NCI-H1092 treated with DMSO at 0.1 percent for 48 hours (cell line): ENCODE measurements around the gene SPATA33.
A peak's percentile ranks its signal among the peaks of the same experiment; 100 is the strongest.

Source experiments
- DNase-seq: peaks from one replicate; lab custom pipeline; 2025; lab: John Stamatoyannopoulos, UW

SPATA33 gene

DNA sequence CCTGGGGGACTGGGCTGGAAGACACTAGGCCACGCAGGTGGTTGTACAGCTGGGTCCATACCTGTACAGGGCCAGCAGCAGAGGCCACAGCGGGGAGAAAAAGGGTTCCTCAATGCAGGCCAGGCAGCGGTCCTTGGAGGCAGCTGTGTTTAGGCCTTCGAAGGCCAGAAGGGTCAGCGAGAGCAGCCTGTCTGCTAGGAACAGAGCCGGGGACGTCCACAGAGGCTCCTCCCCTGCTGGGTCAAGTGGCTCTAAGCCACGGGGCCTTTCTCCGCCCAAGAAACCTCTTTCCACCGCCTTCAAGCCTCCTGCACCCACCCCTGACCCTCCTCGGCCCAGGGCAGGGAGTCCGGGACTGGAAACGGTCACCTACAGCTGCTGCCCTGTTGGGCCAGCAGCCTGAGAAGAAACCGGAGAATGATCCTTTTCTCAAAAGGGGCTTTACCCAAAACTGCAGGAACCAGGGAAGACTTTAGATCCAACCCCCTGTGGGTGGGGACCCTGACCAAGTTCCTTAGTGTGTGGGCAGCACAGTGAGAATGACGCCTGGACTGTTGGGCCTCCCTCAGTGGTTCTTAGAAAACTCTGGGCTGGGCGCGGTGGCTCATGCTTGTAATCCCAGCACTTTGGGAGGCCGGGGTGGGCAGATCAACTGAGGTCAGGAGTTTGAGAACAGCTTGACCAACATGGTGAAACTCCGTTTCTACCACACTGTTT, 52.2 kb downstream of the SPATA33 start:
- DNase-seq: no peak

DNA sequence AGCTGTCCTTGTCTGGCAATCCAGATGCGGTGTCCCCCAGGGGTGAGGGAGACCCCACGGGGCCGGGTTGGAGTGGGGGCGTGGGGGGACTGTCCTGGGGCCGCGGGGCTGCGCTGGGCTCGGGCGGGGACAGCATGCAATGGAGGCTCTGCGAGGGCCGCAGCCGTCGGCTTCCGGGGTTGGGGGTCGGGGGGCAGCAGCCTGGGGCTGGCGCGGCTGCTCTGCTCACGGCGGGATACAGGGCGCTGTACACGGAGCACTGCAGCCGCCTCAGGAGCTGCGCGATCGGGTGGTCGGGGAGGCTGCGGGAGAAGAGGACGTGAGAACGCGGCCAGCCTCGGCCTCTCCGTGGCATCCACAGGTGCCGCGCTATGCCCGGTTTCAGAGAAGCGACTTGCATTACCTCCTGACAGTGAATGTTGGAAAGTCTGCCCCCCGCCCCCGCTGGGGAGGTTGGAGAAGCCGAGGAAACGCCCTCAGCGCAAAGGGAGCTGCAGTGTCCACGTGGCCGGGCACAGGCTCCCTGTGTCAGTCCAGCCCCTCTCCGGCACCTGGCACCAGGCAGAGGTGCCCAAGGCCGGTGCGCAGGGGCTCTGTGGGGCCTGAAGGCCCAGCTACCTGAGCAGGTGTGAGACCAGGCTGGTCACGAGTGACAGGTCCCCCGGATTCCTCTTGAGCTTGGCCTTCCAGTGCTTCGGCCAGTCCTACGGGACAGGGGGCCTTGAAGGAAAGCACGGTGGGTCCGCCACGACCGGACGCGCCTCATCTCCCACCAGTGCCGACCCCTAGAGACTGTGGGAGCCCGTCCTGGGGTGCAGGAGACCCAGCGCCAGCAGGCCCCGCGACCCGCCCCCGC, 53.3 kb downstream of the SPATA33 start:
- DNase-seq: no peak

DNA sequence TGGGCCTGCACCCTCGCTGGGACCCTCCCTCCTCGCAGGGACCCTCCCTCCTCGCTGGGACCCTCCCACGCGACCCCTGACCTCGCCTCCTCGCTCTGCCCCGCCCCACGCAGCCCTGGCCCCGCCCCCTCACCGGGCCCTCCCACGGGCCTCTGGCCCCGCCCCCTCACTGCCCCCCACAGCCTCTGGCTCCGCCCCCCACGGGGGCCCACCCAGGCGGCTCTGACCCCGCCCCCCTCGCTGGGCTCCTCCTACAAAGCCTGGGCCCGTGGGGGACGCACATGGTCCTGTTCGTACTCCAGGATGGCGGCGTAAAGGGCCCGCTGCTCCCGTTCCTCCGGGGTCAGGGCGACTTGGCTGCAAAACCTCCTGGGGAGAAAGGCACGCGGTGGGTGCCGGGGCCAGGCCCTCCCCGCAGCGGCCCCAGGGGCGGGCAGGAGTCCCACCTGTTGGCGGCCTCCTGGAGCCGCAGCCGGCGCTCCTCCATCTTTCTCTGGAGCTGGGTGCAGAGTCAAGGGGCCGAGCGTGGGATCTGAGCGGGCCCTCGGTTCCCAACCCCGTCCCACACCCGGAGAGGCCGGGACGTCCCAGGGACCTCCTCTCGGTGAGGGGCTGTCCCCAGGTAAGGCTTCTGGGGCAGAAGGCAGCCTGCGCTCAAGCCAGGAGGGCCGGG, 54.1 kb downstream of the SPATA33 start:
- peak; percentile 36 for DNase-seq

DNA sequence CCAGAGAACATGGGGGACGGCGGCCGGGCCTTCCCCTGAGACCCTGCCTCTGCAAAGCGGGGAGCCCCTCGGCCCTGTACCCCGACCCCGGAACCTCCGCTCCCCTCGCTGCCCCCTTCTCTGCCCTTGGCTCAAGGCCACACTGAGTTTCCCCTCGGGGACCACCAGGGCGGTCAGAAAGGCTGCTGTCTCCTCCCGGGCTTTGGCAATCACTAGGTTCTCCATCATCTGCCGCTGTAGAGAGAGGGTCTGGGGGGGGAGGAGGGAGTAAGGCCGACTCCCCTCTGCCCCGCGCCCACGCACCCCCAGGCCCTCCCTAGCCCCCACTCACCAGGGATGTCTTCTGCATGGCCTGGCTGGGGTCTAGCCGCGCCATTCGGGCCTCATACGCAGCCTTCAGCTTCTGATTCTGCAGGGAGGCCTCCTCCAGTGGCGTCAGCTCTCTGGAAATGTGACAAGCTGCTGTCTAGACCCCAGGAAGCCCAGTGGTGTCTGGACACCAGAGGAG, 54.7 kb downstream of the SPATA33 start:
- peak; percentile 14 for DNase-seq

DNA sequence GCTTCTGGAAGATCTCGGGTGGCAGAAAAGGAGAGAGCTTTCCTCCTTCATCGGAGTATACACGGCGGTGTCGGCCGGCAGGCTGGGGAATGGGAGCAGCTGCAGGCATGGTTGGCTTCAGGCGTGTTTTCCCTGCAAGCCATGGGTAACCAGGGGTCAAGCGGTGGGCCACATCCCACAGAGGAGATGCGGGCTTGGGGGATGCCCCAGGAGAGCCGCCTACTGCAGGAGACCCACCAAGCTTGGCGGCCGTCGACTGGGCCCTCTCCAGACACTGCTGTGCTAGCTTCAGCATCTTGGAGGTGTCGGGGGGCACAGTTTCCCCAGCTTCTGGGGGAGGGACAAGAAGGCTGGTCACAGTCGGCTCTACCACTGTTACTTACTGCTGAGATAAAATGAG, 58.9 kb downstream of the SPATA33 start:
- no peak for DNase-seq

DNA sequence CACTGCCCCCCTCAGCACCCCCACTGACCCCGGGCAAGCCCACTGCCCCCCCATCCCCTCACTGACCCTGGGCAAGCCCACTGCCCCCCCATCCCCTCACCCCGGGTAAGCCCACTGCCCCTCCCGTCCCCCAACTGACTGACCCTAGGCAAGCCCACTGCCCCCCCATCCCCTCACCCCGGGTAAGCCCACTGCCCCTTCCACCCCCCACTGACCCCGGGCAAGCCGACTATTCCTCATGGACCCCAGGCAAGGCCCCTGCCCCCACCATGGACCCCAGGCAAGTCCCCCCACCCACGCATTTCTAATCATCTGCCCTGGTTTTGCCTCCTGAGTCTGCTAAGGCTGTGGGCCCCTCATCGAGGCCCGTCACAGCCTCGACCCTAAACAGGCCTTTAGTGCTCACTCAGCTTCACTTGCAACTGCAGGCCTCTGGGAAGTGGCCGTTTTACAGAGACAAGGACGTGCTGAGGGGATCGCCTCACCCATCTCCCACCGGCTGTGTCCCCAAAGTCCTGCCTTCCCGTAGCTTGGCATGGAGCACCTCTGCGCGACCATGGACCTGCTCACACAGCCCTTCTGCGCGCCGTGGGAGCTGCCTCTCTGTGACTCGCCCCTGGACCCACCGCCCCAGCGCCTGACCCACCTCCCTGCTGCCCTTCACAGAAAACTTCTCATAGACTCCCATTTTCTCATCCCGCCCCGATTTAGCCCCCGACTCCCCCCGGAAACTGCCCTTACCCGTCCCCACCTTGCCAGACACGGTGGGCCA, 59.5 kb downstream of the SPATA33 start:
- no peak for DNase-seq

DNA sequence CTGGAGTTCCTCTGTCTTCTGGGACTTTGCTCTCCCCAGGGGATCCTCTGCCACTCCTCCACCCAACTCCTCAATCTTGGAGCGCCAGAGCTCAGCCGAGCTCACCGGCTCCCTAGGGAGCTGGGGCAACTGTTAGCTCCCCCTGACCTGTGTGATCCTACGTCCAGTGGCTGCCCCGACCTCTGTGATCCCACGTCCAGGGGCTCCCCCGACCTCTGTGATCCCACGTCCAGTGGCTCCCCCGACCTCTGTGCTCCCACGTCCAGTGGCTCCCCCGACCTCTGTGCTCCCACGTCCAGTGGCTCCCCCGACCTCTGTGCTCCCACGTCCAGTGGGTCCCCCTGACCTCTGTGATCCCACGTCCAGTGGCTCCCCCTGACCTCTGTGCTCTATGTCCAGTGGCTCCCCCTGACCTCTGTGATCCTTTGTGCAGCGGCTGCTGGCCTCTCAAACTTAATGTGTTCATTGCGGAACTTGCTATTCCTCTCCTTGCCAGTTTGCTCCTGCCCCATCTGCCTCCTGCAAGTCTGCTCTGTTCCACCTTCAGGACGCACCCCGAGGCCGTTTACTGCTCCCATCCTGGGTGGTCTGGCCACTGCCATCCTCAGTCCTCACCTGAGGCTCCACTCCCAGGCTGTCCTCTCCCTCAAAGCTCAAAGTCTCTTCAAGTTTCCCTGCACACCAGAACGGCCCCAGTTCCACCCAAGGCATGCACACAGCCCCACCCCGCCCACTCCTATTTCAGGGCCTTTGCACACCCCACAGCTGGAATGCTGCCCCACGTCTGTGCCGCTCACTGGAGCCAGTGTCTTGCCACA, 60.3 kb downstream of the SPATA33 start:
- no peak for DNase-seq
